ENCODE data around the gene FTCDNL1.

DNA sequence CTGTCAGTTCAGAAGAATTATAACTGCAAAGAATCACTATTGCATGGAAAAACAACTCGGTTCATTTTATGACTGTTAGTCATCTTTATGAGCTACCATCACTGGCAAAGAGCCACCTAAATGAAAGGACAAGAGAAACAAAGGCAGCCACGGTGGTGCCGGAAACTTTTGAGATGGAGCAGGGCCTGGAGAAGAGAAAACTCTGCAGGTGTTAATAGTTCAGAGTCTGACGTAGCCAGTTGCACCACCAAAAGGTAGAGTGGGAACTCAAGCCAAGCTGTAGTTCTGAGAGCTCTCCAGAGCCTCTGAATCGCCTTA, 110.9 kb downstream of the FTCDNL1 start:
- TF ChIP-seq, protein P1, sequence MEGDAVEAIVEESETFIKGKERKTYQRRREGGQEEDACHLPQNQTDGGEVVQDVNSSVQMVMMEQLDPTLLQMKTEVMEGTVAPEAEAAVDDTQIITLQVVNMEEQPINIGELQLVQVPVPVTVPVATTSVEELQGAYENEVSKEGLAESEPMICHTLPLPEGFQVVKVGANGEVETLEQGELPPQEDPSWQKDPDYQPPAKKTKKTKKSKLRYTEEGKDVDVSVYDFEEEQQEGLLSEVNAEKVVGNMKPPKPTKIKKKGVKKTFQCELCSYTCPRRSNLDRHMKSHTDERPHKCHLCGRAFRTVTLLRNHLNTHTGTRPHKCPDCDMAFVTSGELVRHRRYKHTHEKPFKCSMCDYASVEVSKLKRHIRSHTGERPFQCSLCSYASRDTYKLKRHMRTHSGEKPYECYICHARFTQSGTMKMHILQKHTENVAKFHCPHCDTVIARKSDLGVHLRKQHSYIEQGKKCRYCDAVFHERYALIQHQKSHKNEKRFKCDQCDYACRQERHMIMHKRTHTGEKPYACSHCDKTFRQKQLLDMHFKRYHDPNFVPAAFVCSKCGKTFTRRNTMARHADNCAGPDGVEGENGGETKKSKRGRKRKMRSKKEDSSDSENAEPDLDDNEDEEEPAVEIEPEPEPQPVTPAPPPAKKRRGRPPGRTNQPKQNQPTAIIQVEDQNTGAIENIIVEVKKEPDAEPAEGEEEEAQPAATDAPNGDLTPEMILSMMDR (IDR thresholded peaks at IDR 0.05) = peak; percentile 48
- no peak for TF ChIP-seq ZFX (IDR thresholded peaks at IDR 0.05; ENCODE audit: borderline replicate concordance)

Measured in 22Rv1 (cell line).